A673 (cell line): ENCODE data around the gene SLC39A2. TPM values are rescaled to one million over a fixed set of nuclear protein-coding genes. Genes with fewer than 3 reads are reported as not detected.

Experiments
- BruUV-seq: library from RNA; stranded (reverse); fragments of 400-500 nt; replicated peaks from 2 replicates; lab custom pipeline; 2021; lab: Mats Ljungman, UMichigan
- CTCF ChIA-PET: fragments of 300-600 bp; sonication (Branson Sonifier 250); formaldehyde crosslinking; loops from one replicate; lab custom pipeline; 2022; ENCODE audit warnings: antibody characterized with exemption; lab: Charles Lee
- POLR2A ChIA-PET: fragments of 300-600 bp; sonication (Branson Sonifier 250); formaldehyde crosslinking; loops from one replicate; lab custom pipeline; 2022; ENCODE audit warnings: antibody characterized with exemption; ENCODE audit not compliant: low non-redundant PET; lab: Charles Lee
- DNase-seq: peaks from one replicate; pipeline ENCODE4 v3.0.0-alpha.2; 2015; ENCODE audit warnings: low spot score
- H3K27ac ChIP-seq: fragments of 200-600 bp; sonication (generic); 2 replicates; pipeline ENCODE4 v1.5.1; 2016; ENCODE audit warnings: mixed run types, low read depth, mild to moderate bottlenecking, mixed read lengths, antibody characterized with exemption, low read length; ENCODE audit not compliant: poor library complexity, severe bottlenecking
- H3K27me3 ChIP-seq: fragments of 200-600 bp; sonication (generic); replicated peaks from 2 replicates; pipeline ENCODE4 v1.6.1; 2017; ENCODE audit warnings: mixed run types, low read depth, mild to moderate bottlenecking, mixed read lengths, antibody characterized with exemption, low read length; ENCODE audit not compliant: insufficient read depth, poor library complexity
- H3K36me3 ChIP-seq: fragments of 200-600 bp; sonication (generic); 2 replicates; pipeline ENCODE4 v1.6.1; 2016; ENCODE audit warnings: mixed run types, mild to moderate bottlenecking, mixed read lengths, antibody characterized with exemption, low read length; ENCODE audit not compliant: insufficient read depth, poor library complexity, severe bottlenecking
- H3K4me1 ChIP-seq: fragments of 200-600 bp; sonication (generic); 2 replicates; pipeline ENCODE4 v1.6.1; 2017; ENCODE audit warnings: mixed run types, mild to moderate bottlenecking, mixed read lengths, antibody characterized with exemption, low read length; ENCODE audit not compliant: insufficient read depth, poor library complexity, severe bottlenecking
- H3K4me3 ChIP-seq: fragments of 200-600 bp; sonication (generic); 2 replicates; pipeline ENCODE4 v1.5.1; 2016; ENCODE audit warnings: low read depth, mixed run types, mild to moderate bottlenecking, mixed read lengths, low read length; ENCODE audit not compliant: poor library complexity, severe bottlenecking
- H3K9me3 ChIP-seq: fragments of 200-600 bp; sonication (generic); 2 replicates; pipeline ENCODE4 v1.6.1; 2016; ENCODE audit warnings: mixed run types, low read depth, mild to moderate bottlenecking, mixed read lengths, antibody characterized with exemption, low read length; ENCODE audit not compliant: poor library complexity, severe bottlenecking
- EZH2 ChIP-seq: fragments of 200-600 bp; sonication (generic); IDR thresholded peaks from 2 replicates; pipeline ENCODE4 v1.6.1; 2017; ENCODE audit warnings: borderline replicate concordance, low read depth, mild to moderate bottlenecking, mixed read lengths, antibody characterized with exemption, low read length; ENCODE audit not compliant: poor library complexity, severe bottlenecking
- intact Hi-C: fragments of 100-400 bp; cut with micrococcal nuclease; formaldehyde crosslinking; loops from one replicate; pipeline ENCODE4 v1.10.0; 2022; ENCODE audit not compliant: unreplicated experiment
- total RNA-seq: library from RNA; stranded (reverse); gene quantifications from 2 replicates; pipeline ENCODE4 v1.2.3, GENCODE V29; 2021
- TF ChIP-seq, protein P1 (sequence below): fragments of 300-800, 200-600 bp; sonication (generic); conservative IDR thresholded peaks from 2 replicates; pipeline ENCODE4 v1.5.1; 2017; ENCODE audit warnings: low read depth, mild to moderate bottlenecking, antibody characterized with exemption, low read length, moderate library complexity, mixed read lengths

Gene SLC39A2
- total RNA-seq, 1 experiment from 2014 or later = not detected

DNA sequence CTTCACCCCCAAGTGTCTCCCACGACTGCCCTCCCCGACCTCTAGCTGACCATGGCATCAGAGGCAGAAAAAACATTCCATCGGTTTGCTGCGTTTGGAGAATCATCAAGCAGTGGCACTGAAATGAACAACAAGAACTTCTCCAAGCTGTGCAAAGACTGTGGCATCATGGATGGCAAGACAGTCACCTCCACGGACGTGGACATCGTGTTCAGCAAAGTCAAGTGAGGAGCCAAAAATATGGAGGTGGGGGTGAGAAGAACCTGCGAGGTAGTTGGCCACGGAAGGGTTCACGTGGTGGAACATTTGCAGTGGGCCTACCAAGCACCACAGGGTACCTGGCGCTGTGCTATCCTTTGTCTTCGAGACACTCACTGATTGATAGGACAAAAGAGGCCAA lies 31.4 kb downstream of the SLC39A2 start:
- H3K9me3 ChIP-seq = no peaks in the 10 kb centered on the region
- H3K4me1 ChIP-seq = no peaks in the 10 kb centered on the region
- TF ChIP-seq, protein P1, sequence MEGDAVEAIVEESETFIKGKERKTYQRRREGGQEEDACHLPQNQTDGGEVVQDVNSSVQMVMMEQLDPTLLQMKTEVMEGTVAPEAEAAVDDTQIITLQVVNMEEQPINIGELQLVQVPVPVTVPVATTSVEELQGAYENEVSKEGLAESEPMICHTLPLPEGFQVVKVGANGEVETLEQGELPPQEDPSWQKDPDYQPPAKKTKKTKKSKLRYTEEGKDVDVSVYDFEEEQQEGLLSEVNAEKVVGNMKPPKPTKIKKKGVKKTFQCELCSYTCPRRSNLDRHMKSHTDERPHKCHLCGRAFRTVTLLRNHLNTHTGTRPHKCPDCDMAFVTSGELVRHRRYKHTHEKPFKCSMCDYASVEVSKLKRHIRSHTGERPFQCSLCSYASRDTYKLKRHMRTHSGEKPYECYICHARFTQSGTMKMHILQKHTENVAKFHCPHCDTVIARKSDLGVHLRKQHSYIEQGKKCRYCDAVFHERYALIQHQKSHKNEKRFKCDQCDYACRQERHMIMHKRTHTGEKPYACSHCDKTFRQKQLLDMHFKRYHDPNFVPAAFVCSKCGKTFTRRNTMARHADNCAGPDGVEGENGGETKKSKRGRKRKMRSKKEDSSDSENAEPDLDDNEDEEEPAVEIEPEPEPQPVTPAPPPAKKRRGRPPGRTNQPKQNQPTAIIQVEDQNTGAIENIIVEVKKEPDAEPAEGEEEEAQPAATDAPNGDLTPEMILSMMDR = no peak
- no peak for TF ChIP-seq EZH2
- intact Hi-C loops = loop anchor here (10.0 kb wide), 1 partner anchor 336 kb away; no protein-coding TSS in a partner anchor
- POLR2A ChIA-PET = no interaction called here
- no peaks in the 10 kb centered on the region for H3K36me3 ChIP-seq
- H3K27ac ChIP-seq = no peak overlapping the region
- no peaks in the 10 kb centered on the region for H3K27me3 ChIP-seq
- CTCF ChIA-PET = no interaction called here
- no peak overlapping the region for H3K4me3 ChIP-seq
- BruUV-seq = no TSS peak
- no peak for DNase-seq

DNA sequence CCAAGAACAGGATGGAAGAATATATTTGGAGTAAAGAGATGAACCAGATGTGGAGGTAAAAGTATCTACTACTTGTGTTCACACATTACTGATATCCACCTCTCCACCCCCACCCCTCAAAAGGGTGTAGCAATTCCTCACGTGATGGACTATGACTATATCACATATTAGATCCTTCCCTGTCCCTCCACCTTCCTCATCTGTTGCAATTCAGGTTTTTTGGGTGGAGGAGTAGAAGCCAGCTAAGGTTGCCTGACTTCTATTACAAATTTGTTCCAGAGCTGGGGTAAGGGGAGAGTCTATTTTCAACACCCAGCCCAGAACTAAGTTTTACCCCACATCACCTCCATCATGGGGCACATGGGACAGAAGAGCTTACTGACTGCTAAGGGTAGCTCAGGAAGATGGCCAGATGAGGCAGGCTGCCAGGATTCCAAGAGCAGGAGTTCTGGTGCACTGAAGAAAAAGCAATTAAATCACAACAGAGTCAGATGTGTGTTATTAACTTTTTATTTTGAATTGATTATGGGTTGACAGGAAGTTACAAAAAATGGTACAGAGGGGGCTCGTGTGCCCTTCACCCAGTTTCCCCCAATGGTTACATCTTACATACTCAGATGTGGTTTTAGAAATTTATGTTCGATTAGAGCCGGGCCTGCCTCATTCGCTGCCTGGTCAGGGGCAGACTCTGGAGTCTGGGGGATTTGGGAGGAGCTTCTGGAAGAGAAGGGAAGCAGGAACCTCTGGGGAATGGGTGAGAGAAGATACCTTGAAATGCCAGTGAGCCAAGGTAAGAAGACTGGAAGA lies 33.4 kb downstream of the SLC39A2 start:
- Histone ChIP-seq H3K4me3 (no peak overlapping the region), H3K9me3 (no peaks in the 10 kb centered on the region), H3K27ac (no peak overlapping the region), H3K27me3 (no peaks in the 10 kb centered on the region), H3K4me1 (no peaks in the 10 kb centered on the region), H3K36me3 (no peaks in the 10 kb centered on the region)
- DNase-seq = no peak
- TF ChIP-seq, protein P1 = no peak
- no peak for TF ChIP-seq EZH2
- BruUV-seq = no TSS peak
- intact Hi-C loops = loop anchor here (10.0 kb wide), 1 partner anchor 338 kb away; no protein-coding TSS in a partner anchor
- POLR2A ChIA-PET = no interaction called here
- CTCF ChIA-PET = no interaction called here

DNA sequence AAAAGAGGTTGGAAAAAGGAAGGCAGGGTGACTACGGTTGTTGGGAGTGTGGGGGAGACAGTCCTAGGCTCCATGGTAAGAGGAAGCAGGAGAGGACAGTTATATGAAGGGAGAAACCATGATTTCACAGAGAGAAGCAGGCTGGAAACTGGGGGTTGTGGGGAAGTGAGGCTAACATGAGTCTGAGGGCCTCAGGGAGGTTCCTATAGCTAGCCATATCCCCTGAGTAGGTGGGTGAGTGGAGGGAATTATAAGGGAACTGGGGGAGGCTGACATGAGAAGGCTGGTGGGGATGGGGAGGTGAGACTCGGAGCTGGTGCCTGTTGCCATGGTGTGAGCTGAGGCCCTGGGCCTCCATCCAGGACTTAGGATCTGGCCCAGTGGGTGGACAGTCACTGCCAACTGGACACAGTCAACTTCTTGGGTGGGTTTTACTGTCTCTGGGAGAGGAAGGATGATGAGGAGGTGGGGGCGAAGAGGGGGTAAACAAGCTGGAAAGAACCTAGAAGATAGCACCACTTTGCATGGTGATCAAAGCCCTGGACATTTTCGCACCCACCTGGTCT lies 34.1 kb downstream of the SLC39A2 start:
- no peak for DNase-seq
- BruUV-seq = no TSS peak
- H3K4me1 ChIP-seq = no peaks in the 10 kb centered on the region
- H3K9me3 ChIP-seq = no peaks in the 10 kb centered on the region
- no peak overlapping the region for H3K4me3 ChIP-seq
- POLR2A ChIA-PET = no interaction called here
- intact Hi-C loops = loop anchor here (10.0 kb wide), 1 partner anchor 338 kb away; no protein-coding TSS in a partner anchor
- no peak for TF ChIP-seq EZH2
- TF ChIP-seq, protein P1 = no peak
- no peaks in the 10 kb centered on the region for H3K27me3 ChIP-seq
- CTCF ChIA-PET = no interaction called here
- H3K27ac ChIP-seq = no peak overlapping the region
- H3K36me3 ChIP-seq = no peaks in the 10 kb centered on the region
